ENCODE results near the gene PI4K2B. TPM values are rescaled to one million over a fixed set of nuclear protein-coding genes. Genes with fewer than 3 reads are reported as not detected.
"Not testable (repeated sequence)": the region's sequence is repeated elsewhere in the genome, so short reads cannot be mapped to it uniquely, and the experiment has no call there.

PI4K2B gene
- total and polyA plus RNA-seq, 7 donors, result 1.5 to 2.9 (median 2.2) TPM

DNA sequence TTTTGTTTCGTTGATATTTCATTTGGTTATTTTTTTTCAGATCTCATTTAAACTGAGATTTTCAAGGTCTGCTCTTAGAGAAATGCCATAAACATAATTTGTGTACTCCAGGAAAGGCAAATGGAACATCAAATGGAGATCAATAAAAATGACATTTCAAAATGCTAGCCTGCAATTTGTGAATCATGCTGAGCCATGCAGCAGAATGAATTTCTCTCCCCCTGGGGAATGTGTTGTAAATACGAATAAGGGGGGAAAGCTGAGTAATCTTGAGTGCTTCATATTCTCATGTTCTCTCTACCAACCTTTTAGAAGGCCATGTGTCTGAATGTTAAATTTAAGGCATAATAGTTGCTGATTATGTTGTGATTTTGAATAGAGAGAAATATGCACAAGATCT, 86.5 kb downstream of the PI4K2B start:
- no peaks in the 10 kb centered on the region for H3K27me3 ChIP-seq (ENCODE audit: insufficient read depth in 3 of 3, low read length in 2 of 3)
- H3K4me3 ChIP-seq, result no peak overlapping the region
- no peak overlapping the region for H3K27ac ChIP-seq
- TF ChIP-seq, protein P1, sequence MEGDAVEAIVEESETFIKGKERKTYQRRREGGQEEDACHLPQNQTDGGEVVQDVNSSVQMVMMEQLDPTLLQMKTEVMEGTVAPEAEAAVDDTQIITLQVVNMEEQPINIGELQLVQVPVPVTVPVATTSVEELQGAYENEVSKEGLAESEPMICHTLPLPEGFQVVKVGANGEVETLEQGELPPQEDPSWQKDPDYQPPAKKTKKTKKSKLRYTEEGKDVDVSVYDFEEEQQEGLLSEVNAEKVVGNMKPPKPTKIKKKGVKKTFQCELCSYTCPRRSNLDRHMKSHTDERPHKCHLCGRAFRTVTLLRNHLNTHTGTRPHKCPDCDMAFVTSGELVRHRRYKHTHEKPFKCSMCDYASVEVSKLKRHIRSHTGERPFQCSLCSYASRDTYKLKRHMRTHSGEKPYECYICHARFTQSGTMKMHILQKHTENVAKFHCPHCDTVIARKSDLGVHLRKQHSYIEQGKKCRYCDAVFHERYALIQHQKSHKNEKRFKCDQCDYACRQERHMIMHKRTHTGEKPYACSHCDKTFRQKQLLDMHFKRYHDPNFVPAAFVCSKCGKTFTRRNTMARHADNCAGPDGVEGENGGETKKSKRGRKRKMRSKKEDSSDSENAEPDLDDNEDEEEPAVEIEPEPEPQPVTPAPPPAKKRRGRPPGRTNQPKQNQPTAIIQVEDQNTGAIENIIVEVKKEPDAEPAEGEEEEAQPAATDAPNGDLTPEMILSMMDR (IDR thresholded peaks at IDR 0.05), result no peak
- 65 to 78% (median 65%) methylated on average over 2 of the region's 2 CpGs for WGBS, 3 donors
- H3K36me3 ChIP-seq (ENCODE audit: insufficient read depth in 1 of 2, low read depth in 1 of 2), result peaks cover 0 to 63% of the 10 kb centered on the region in 2 donors
- H3K9me3 ChIP-seq, result no peaks in the 10 kb centered on the region
- ATAC-seq (no peak), DNase-seq (no peak)
- H3K4me1 ChIP-seq, result no peaks in the 10 kb centered on the region
- intact Hi-C loops (cut with DNase I), result no loop called here

DNA sequence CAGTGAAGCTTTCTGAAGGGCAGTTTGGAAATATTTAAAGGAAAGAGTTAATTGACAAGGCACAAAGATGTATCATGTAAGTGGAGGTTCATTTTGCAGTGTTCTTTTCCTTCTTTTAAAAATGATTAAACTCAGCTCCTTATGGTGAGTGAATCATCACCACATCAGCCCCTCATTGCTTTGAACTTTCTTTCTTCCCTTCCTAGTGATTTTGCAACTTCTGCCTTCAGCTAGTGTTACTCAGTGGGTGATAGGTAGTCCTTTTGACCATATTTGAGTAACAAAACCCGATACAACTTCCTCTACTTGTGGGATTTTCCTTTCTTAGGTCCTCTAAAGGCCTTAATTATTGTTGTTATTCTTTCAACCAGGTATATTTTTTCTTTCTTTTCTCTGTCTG, 86.9 kb downstream of the PI4K2B start:
- Histone ChIP-seq H3K36me3 (ENCODE audit: insufficient read depth in 1 of 2, low read depth in 1 of 2) (peaks cover 0 to 59% of the 10 kb centered on the region in 2 donors), H3K27me3 (ENCODE audit: insufficient read depth in 3 of 3, low read length in 2 of 3) (no peaks in the 10 kb centered on the region), H3K27ac (no peak overlapping the region), H3K4me3 (no peak overlapping the region), H3K9me3 (no peaks in the 10 kb centered on the region), H3K4me1 (no peaks in the 10 kb centered on the region)
- 85 to 92% (median 89%) methylated on average over 1 of the region's 1 CpG for WGBS, 3 donors
- ATAC-seq (no peak), DNase-seq (no peak)
- TF ChIP-seq, protein P1 (IDR thresholded peaks at IDR 0.05), result no peak
- intact Hi-C loops (cut with DNase I), result no loop called here

DNA sequence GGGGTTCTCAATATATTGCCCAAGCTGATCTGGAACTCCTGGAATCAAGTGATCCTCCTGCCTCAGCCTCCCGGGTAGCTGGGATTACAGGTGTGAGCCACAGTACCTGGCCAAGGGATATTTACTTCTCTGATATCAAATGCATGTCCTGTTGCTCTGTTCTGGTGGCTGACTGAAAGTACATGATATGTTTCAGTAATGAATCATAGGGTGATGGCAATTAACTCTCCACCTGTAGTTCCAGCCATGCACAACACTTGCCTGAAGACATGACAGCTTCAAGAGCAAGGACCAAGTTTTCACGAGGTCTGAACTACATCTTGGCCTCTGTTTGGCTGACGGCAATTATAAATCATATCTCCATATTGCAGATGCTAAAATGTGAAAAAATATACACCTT, 87.9 kb downstream of the PI4K2B start:
- TF ChIP-seq, protein P1 (IDR thresholded peaks at IDR 0.05), result no peak
- 90 to 94% (median 92%) methylated on average over 3 of the region's 3 CpGs for WGBS, 3 donors
- H3K9me3 ChIP-seq, result no peaks in the 10 kb centered on the region
- H3K27ac ChIP-seq, result no peak overlapping the region
- no peak overlapping the region for H3K4me3 ChIP-seq
- H3K27me3 ChIP-seq (ENCODE audit: insufficient read depth in 3 of 3, low read length in 2 of 3), result no peaks in the 10 kb centered on the region
- peaks cover 0 to 52% of the 10 kb centered on the region in 2 donors for H3K36me3 ChIP-seq (ENCODE audit: insufficient read depth in 1 of 2, low read depth in 1 of 2)
- no peak for DNase-seq
- intact Hi-C loops (cut with DNase I), result no loop called here
- H3K4me1 ChIP-seq, result no peaks in the 10 kb centered on the region
- no peak for ATAC-seq

DNA sequence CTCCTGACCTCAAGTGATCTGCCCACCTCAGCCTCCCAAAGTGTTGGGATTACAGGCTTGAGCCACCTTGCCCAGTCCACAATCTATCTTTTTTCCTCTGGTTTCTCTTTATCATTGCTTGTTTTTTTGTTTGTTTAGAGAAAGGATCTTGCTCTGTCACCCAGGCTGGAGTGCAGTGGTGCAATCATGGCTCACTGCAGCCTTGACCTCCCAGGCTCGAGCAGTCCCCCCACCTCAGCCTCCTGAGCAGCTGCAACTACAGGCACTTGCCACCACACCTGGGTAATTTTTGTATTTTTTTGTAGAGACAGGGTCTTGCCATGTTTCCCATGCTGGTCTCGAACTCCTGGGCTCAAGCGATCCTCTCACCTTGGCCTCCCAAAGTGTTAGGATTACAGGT, 94.6 kb downstream of the PI4K2B start:
- ATAC-seq; H3K27me3 ChIP-seq (ENCODE audit: insufficient read depth in 3 of 3, low read length in 2 of 3); H3K27ac ChIP-seq; H3K4me1 ChIP-seq; DNase-seq; H3K36me3 ChIP-seq (ENCODE audit: insufficient read depth in 1 of 2, low read depth in 1 of 2); H3K9me3 ChIP-seq; intact Hi-C loops (cut with DNase I); H3K4me3 ChIP-seq: not testable (repeated sequence)
- WGBS, 3 donors, result 97 to 100% (median 98%) methylated on average over 3 of the region's 3 CpGs

Other genes starting within 250 kb of the PI4K2B start
- gene LGI2, start 203.1 kb upstream of the PI4K2B start, total RNA-seq, result 1 to 10 TPM in 1 of 4 donors, under 1 TPM in 3; 0.32 to 1.0 (median 0.67) TPM
- gene LGI2, start 203.1 kb upstream of the PI4K2B start, polyA plus RNA-seq, result under 1 TPM; 0.08 to 0.18 (median 0.10) TPM
- gene SEPSECS, start 73.6 kb upstream of the PI4K2B start, total RNA-seq, result 1 to 10 TPM; 3.4 to 5.7 (median 4.4) TPM
- 1 to 10 TPM; 1.4 to 4.5 (median 1.9) TPM for gene SEPSECS, start 73.6 kb upstream of the PI4K2B start, polyA plus RNA-seq
- 1 to 10 TPM; 4.4 to 7.9 (median 6.2) TPM for gene ZCCHC4, start 78.7 kb downstream of the PI4K2B start, total RNA-seq
- 10 to 100 TPM in 1 of 3 donors, 1 to 10 TPM in 2; 5.3 to 12.9 (median 6.6) TPM for gene ZCCHC4, start 78.7 kb downstream of the PI4K2B start, polyA plus RNA-seq
- gene ANAPC4, start 143.2 kb downstream of the PI4K2B start, total RNA-seq, result 10 to 100 TPM in 3 of 4 donors, 1 to 10 TPM in 1; 9.0 to 14.7 (median 12.6) TPM
- 10 to 100 TPM; 13.5 to 20.1 (median 13.7) TPM for gene ANAPC4, start 143.2 kb downstream of the PI4K2B start, polyA plus RNA-seq

Data from psoas muscle (tissue), 8 donors.